AG04450 (cell line): Measurements from ENCODE around the gene PER1. TPM values are rescaled to one million over a fixed set of nuclear protein-coding genes. Genes with fewer than 3 reads are reported as not detected.

Experiments used
- CTCF ChIA-PET: fragments of 300-600, 350-600 bp; formaldehyde crosslinking; extraction: SDS; loops from one replicate; lab custom pipeline; 2022; ENCODE audit warnings: antibody characterized with exemption, inconsistent platforms; lab: Charles Lee
- POLR2A ChIA-PET: fragments of 350-600 bp; formaldehyde crosslinking; extraction: SDS; loops from one replicate; lab custom pipeline; 2021; ENCODE audit warnings: antibody characterized with exemption, inconsistent platforms; lab: Yijun Ruan, JAX
- DNase-seq: peaks from one replicate; pipeline ENCODE4 v3.0.0-alpha.2; 2011; ENCODE audit warnings: low read depth, low spot score
- H3K27ac ChIP-seq: one replicate; pipeline ENCODE4 v1.5.1; 2012; ENCODE audit warnings: low read depth, low read length, control low read depth
- H3K27me3 ChIP-seq: one replicate; pipeline ENCODE4 v1.6.0; 2012; ENCODE audit warnings: low read length; ENCODE audit not compliant: control insufficient read depth, insufficient read depth
- H3K4me3 ChIP-seq: 2 replicates; pipeline ENCODE4 v1.5.1; 2011; ENCODE audit warnings: mild to moderate bottlenecking, low read depth, low read length, control low read depth
- H3K9me3 ChIP-seq: 2 replicates; pipeline ENCODE4 v1.5.1; 2012; ENCODE audit warnings: low read length; ENCODE audit not compliant: control insufficient read depth, insufficient read depth
- polyA plus RNA-seq: library from polyadenylated mRNA; depleted of rRNA; stranded (reverse); fragments of >200 nt; gene quantifications from 2 replicates; pipeline ENCODE4 v1.2.3, GENCODE V29; 2011
- TF ChIP-seq, protein P1 (sequence below): IDR thresholded peaks from 2 replicates; pipeline ENCODE4 v1.5.1; 2011; ENCODE audit warnings: low read depth, low read length, control low read depth, inconsistent platforms

PER1 gene
- polyA plus RNA-seq, 1 experiment, result 3.1 TPM

DNA sequence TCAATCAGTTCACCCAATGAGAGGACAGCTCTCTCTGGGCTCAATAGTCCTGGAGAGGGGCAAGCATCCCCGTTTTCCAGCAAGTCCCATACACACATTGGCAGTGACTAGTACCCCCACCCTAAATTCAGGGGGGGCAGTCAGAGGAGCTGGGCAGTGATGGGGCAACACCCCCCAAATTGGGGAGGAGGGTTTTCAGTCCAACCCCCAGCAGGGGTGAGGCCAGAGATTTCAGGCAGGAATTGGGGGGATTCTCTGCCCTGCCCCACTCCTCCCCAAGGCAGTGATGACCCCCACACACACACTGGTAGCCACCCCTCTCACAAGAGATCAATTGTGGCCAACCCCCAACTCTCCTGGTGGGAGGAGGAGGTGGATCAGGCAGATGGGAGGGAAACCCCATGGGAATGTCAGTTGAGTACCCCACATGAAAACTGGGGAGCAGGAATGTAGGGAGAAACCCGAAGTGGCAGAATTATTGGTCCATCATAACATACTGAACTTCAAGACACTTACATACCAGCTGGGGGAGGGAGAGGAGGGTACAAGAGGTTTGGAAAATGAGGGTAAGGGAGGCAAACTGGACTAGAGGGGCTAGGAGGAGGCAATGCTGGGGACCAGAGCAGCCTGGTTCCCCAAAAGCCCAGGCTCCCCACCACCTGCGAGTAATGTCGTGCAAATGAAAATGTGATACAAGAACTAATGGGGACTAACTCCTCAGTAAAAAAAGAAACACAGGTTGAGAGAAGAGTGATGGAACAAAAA is 7.4 kb upstream of the PER1 start:
- no peak overlapping the region for H3K27ac ChIP-seq
- CTCF ChIA-PET, result interaction anchor here (1.0 to 2.0 kb wide), 6 partner anchors 8 to 99 kb away, joined by 3 to 17 read pairs (median 4); no protein-coding TSS in a partner anchor
- no peaks in the 10 kb centered on the region for H3K27me3 ChIP-seq
- TF ChIP-seq, protein P1, sequence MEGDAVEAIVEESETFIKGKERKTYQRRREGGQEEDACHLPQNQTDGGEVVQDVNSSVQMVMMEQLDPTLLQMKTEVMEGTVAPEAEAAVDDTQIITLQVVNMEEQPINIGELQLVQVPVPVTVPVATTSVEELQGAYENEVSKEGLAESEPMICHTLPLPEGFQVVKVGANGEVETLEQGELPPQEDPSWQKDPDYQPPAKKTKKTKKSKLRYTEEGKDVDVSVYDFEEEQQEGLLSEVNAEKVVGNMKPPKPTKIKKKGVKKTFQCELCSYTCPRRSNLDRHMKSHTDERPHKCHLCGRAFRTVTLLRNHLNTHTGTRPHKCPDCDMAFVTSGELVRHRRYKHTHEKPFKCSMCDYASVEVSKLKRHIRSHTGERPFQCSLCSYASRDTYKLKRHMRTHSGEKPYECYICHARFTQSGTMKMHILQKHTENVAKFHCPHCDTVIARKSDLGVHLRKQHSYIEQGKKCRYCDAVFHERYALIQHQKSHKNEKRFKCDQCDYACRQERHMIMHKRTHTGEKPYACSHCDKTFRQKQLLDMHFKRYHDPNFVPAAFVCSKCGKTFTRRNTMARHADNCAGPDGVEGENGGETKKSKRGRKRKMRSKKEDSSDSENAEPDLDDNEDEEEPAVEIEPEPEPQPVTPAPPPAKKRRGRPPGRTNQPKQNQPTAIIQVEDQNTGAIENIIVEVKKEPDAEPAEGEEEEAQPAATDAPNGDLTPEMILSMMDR, result no peak
- no peaks in the 10 kb centered on the region; the same call in 1 of the 2 replicates for H3K9me3 ChIP-seq
- no peak overlapping the region for H3K4me3 ChIP-seq
- POLR2A ChIA-PET, result interaction anchor here (3.3 kb wide), 1 partner anchor 14 kb away, joined by 20 read pairs; no protein-coding TSS in a partner anchor
- DNase-seq, result no peak

DNA sequence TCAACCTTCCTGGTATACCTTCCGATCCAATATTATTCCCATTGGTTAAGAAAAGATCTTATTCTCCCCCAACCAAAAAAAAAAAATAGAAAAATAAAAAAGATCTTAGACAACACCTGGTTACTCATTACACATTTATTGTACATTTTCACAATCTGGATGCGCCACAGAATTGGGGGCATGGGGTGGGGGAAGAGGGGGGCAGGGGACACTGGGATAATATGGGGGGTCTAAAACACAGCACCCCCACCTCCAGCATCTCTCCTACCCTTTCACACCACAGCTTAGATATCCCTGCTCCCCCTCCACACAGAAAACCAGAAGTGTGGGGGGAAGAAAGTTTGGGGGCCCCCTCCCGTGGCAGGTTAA is 6.8 kb upstream of the PER1 start:
- H3K4me3 ChIP-seq, result no peak overlapping the region
- CTCF ChIA-PET, result interaction anchor here (1.2 to 2.0 kb wide), 6 partner anchors 9 to 98 kb away, joined by 3 to 17 read pairs (median 6); no protein-coding TSS in a partner anchor
- no peak overlapping the region for H3K27ac ChIP-seq
- H3K9me3 ChIP-seq, result no peaks in the 10 kb centered on the region; the same call in 1 of the 2 replicates
- H3K27me3 ChIP-seq, result no peaks in the 10 kb centered on the region
- DNase-seq, result no peak
- TF ChIP-seq, protein P1, result no peak
- POLR2A ChIA-PET, result interaction anchor here (3.3 kb wide), 1 partner anchor 14 kb away, joined by 20 read pairs; no protein-coding TSS in a partner anchor

DNA sequence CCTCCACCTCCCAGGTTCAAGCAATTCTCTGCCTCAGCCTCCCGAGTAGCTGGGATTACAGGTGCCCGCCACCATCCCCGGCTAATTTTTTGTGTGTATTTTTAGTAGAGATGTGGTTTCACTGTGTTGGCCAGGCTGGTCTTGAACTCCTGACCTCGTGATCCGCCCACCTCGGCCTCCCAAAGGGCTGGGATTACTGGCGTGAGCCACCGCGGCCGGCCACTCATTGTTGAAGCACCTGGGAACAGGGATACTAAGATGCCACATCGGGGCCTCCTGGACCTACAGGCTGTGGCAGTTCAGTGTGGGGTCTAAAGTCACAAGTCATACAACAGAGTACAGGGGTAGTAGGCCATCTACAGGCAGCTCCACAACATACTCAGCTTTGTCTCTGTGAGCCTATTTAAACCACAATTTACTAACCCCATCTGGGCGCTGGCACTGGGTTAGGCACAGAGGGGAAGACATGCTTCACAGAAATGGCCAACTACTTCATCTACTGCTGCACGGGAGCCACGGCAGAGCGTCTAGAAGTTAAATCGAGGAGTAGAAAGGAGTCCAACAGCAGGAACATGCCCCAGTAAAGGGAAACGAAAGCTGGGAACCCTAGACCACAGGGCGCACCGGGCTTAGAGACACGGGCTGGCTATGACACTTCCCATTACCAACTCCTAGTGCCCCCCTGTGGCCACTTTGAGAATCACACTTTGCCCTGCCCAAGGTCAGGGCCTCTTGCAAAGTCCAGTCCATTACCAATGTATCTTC is 6.2 kb upstream of the PER1 start:
- ChIA-PET CTCF (interaction anchor here (0.6 to 2.0 kb wide), 12 partner anchors 10 to 98 kb away, joined by 3 to 17 read pairs (median 3); partner anchors contain the start of genes ALOXE3 and HES7), POLR2A (interaction anchor here (0.6 to 3.3 kb wide), 2 partner anchors 15 to 40 kb away, joined by 3 to 20 read pairs; no protein-coding TSS in a partner anchor)
- TF ChIP-seq, protein P1, result peak; percentile 88
- Histone ChIP-seq H3K4me3 (no peak overlapping the region), H3K9me3 (no peaks in the 10 kb centered on the region; the same call in 1 of the 2 replicates), H3K27me3 (no peaks in the 10 kb centered on the region), H3K27ac (peak overlapping the region; percentile 70)
- peak; percentile 68 for DNase-seq

DNA sequence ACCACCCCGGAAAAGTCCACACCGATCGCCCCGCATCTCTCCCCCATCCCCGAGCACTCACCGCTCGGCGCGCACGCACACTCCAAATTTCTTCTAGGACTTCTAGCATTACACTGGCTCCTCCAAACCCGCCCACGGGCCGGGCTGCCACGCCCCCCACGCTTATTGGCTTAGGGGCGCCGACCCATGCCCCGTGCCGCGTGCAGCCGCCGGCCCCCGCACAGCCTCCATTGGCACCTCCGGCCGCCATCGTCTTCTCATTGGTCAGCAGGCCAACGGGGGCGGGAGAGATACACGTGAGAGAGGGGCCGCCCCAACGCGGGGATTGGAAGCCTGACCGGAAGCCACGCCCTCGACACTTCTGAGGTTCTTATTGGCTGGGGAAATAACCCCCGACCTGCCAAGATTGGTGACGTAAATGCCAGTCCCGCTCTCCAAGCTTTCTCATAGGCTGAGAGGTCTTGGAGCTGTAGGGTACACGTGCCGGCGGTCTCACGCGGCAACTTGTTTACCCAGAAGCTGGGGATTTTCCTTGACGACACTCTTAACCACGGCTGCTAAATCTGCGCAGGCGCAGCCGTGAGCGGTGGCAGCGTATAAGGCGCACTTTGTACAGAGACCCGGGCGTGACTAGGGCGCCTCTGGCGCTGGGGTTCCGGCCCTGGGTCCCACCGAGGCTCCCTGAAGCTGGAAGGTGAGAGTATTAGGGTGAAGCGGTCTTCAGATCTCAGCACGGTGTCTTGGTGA is 4.2 kb upstream of the PER1 start:
- CTCF ChIA-PET, result interaction anchor here (1.2 kb wide), 3 partner anchors 19 to 96 kb away, joined by 3 to 4 read pairs (median 4); no protein-coding TSS in a partner anchor
- DNase-seq, result peak; percentile 100
- no peaks in the 10 kb centered on the region; the same call in 1 of the 2 replicates for H3K9me3 ChIP-seq
- POLR2A ChIA-PET, result interaction anchor here (0.6 to 2.0 kb wide), 7 partner anchors 17 to 67 kb away, joined by 3 to 23 read pairs (median 3); no protein-coding TSS in a partner anchor
- TF ChIP-seq, protein P1, result no peak
- H3K27ac ChIP-seq, result peak overlapping the region; percentile 97
- no peaks in the 10 kb centered on the region for H3K27me3 ChIP-seq
- H3K4me3 ChIP-seq, result peak overlapping the region; percentile 72
